Gastrocnemius medialis (tissue), 4 donors: ENCODE measurements around the gene SYMPK. TPM values are rescaled to one million over a fixed set of nuclear protein-coding genes. Genes with fewer than 3 reads are reported as not detected.

ENCODE experiments used
- ATAC-seq, 2 donors: fragments of 150-250 bp; one replicate each; pipeline ENCODE4 v1.9.1; 2016
- DNase-seq, 2 donors: peaks; one replicate each; pipeline ENCODE4 v3.0.0-alpha.2; 2019
- H3K27ac ChIP-seq, 4 donors: fragments of 200-600 bp; sonication (generic); 1 replicate in 1 of 4; 2 replicates in 3 of 4; pipeline ENCODE4 v1.5.1; 2016 to 2018; ENCODE audit warnings: mild to moderate bottlenecking in 2 of 4, moderate library complexity in 1 of 4
- H3K27me3 ChIP-seq, 3 donors: fragments of 200-600 bp; sonication (generic) in 2 of 3; 1 replicate in 1 of 3; 2 replicates in 2 of 3; pipeline versions ENCODE4 v1.5.1 to v1.6.0; 2016 to 2019; ENCODE audit warnings: mild to moderate bottlenecking in 1 of 3, moderate library complexity in 1 of 3
- H3K36me3 ChIP-seq, 2 donors: fragments of 200-600 bp; sonication (generic) in 1 of 2; one replicate each; pipeline ENCODE4 v1.5.1; 2017 to 2018
- H3K4me1 ChIP-seq, 2 donors: fragments of 200-600 bp; sonication (generic) in 1 of 2; one replicate each; pipeline ENCODE4 v1.5.1; 2016 to 2017; ENCODE audit warnings: mild to moderate bottlenecking in 2 of 2
- H3K4me3 ChIP-seq, 4 donors: fragments of 200-600 bp; sonication (generic) in 3 of 4; 1 replicate in 1 of 4; 2 replicates in 3 of 4; pipeline ENCODE4 v1.5.1; 2016 to 2019; ENCODE audit warnings: mild to moderate bottlenecking in 2 of 4
- H3K9me3 ChIP-seq, 3 donors: fragments of 200-600 bp; sonication (generic) in 2 of 3; 1 replicate in 1 of 3; 2 replicates in 2 of 3; pipeline ENCODE4 v1.5.1; 2016 to 2019
- CTCF ChIP-seq, 5 experiments: fragments of 450-650 bp in 3 of 5; fragments of 200-600 bp in 2 of 5; sonication (generic) in 2 of 5; IDR thresholded peaks in 4 of 5; conservative IDR thresholded peaks in 1 of 5; 1 replicate in 4 of 5; 2 replicates in 1 of 5; pipeline ENCODE4 v1.5.1; 2016 to 2019; ENCODE audit warnings: antibody characterized with exemption in 5 of 5, mild to moderate bottlenecking in 3 of 5, moderate library complexity in 3 of 5
- POLR2A ChIP-seq, 2 donors: fragments of 450-650 bp; IDR thresholded peaks; one replicate each; pipeline ENCODE4 v1.6.1; 2017; ENCODE audit warnings: antibody characterized with exemption in 2 of 2, mild to moderate bottlenecking in 2 of 2, moderate library complexity in 2 of 2
- in situ Hi-C, 4 donors: fragments of 200-750 bp; cut with MboI; loops; one replicate each; pipeline versions ENCODE4 v1.15.0 to v1.8.0; 2017; ENCODE audit warnings: low sequenced_read_pairs in 4 of 4
- intact Hi-C: fragments of 100-400 bp; cut with DNase I; formaldehyde crosslinking; loops from one replicate; pipeline ENCODE4 v1.15.1; 2023; ENCODE audit warnings: low total_unique reads
- total RNA-seq, 4 donors: library from RNA; depleted of rRNA; stranded (reverse); fragments of >200 nt; gene quantifications; one replicate each; pipeline versions ENCODE4 v1.1.0 to v1.2.3, GENCODE V29; 2016

The SYMPK gene
- total RNA-seq, 4 donors from 2014 or later, result 14.1 to 64.6 (median 34.9) TPM

DNA sequence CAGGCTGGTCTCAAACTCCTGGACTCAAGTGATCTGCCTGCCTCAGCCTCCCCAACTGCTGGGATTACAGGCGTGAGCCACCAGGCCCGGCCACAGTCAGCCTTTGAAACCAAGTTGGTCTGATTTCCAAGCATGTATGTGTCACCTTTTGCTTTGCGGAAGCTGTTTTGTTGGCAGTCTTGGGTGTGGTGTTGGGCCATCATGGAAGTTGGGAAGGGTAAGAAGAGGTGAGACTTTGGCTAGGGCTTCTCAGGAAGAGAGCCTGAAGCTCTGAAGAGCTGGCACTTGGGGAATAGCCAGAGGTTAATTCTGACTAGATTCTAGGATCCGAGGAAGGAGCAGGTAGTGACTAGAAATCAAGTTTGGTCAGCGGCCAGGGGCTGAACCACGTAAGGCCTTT is 50.6 kb downstream of the SYMPK start:
- no peak overlapping the region for H3K27ac ChIP-seq
- TF ChIP-seq CTCF (IDR thresholded peaks at IDR 0.05 in 4 of 5, conservative IDR thresholded peaks at IDR 0.05 in 1 of 5), result no peak
- no peak for TF ChIP-seq POLR2A (IDR thresholded peaks at IDR 0.05)
- DNase-seq, result no peak
- H3K36me3 ChIP-seq, result no peaks in the 10 kb centered on the region
- in situ Hi-C loops (no loop called here), intact Hi-C loops (no loop called here)
- H3K4me3 ChIP-seq, result no peak overlapping the region
- no peak for ATAC-seq
- H3K4me1 ChIP-seq, result peaks cover 3% of the 10 kb centered on the region in 2 donors
- no peaks in the 10 kb centered on the region for H3K9me3 ChIP-seq
- H3K27me3 ChIP-seq, result peaks cover 0 to 11% (median 5%) of the 10 kb centered on the region in 3 donors

GRCh38 chr19:45809643-45810159 is 53.2 kb downstream of the SYMPK start:
- DNase-seq (no peak), ATAC-seq (no peak)
- in situ Hi-C loops (no loop called here), intact Hi-C loops (no loop called here)
- peaks cover 0 to 3% of the 10 kb centered on the region in 2 donors for H3K4me1 ChIP-seq
- H3K36me3 ChIP-seq, result no peaks in the 10 kb centered on the region
- no peak overlapping the region for H3K27ac ChIP-seq
- H3K4me3 ChIP-seq, result no peak overlapping the region
- TF ChIP-seq CTCF (IDR thresholded peaks at IDR 0.05 in 4 of 5, conservative IDR thresholded peaks at IDR 0.05 in 1 of 5) (no peak), POLR2A (IDR thresholded peaks at IDR 0.05) (no peak)
- no peaks in the 10 kb centered on the region for H3K9me3 ChIP-seq
- H3K27me3 ChIP-seq, result no peaks in the 10 kb centered on the region

GRCh38 chr19:45805719-45806118 is 57.2 kb downstream of the SYMPK start:
- in situ Hi-C loops (no loop called here), intact Hi-C loops (no loop called here)
- H3K4me3 ChIP-seq, result no peak overlapping the region
- no peaks in the 10 kb centered on the region for H3K27me3 ChIP-seq
- no peaks in the 10 kb centered on the region for H3K9me3 ChIP-seq
- H3K36me3 ChIP-seq, result no peaks in the 10 kb centered on the region
- H3K4me1 ChIP-seq, result peaks cover 0 to 3% of the 10 kb centered on the region in 2 donors
- DNase-seq (no peak), ATAC-seq (no peak)
- TF ChIP-seq CTCF (IDR thresholded peaks at IDR 0.05 in 4 of 5, conservative IDR thresholded peaks at IDR 0.05 in 1 of 5) (no peak), POLR2A (IDR thresholded peaks at IDR 0.05) (no peak)
- H3K27ac ChIP-seq, result no peak overlapping the region

DNA sequence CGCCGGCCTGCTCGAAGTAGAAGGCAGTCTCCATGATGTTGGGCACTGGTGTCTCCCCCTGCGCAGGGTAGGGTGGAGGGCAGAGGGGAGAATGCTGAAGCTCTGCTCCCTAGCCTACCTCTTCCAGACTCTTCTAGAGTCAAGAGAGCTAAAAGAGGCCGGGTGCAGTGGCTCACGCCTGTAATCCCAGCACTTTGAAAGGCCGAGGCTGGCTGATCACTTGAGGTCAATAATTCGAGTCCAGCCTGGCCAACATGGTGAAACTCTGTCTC is 58.1 kb downstream of the SYMPK start:
- Histone ChIP-seq H3K4me3 (no peak overlapping the region), H3K27me3 (no peaks in the 10 kb centered on the region), H3K9me3 (no peaks in the 10 kb centered on the region), H3K36me3 (no peaks in the 10 kb centered on the region), H3K27ac (no peak overlapping the region), H3K4me1 (peaks cover 3 to 5% of the 10 kb centered on the region in 2 donors)
- TF ChIP-seq POLR2A (IDR thresholded peaks at IDR 0.05), result no peak
- no peak for TF ChIP-seq CTCF (IDR thresholded peaks at IDR 0.05 in 4 of 5, conservative IDR thresholded peaks at IDR 0.05 in 1 of 5)
- intact Hi-C loops (no loop called here), in situ Hi-C loops (no loop called here)
- no peak for ATAC-seq
- no peak for DNase-seq
